Bronchial epithelial cell (primary cell): ENCODE measurements around the gene FAXDC2. TPM values are rescaled to one million over a fixed set of nuclear protein-coding genes. Genes with fewer than 3 reads are reported as not detected.

Source experiments
- DNase-seq: peaks from one replicate; pipeline ENCODE4 v3.0.0-alpha.2; 2010; ENCODE audit warnings: low read depth
- FAIRE-seq: peaks from 2 replicates; lab custom pipeline; 2011; peaks lifted over from hg19 to GRCh38; lab: Jason Lieb, UNC
- H3K27me3 ChIP-seq: 2 replicates; pipeline ENCODE4 v1.5.1; 2011; ENCODE audit warnings: low read length; ENCODE audit not compliant: control insufficient read depth, insufficient read depth
- H3K36me3 ChIP-seq: 2 replicates; pipeline ENCODE4 v1.5.1; 2011; ENCODE audit warnings: low read length; ENCODE audit not compliant: control insufficient read depth, insufficient read depth
- H3K4me3 ChIP-seq: 2 replicates; pipeline ENCODE4 v1.5.1; 2011; ENCODE audit warnings: mild to moderate bottlenecking, low read depth, low read length, control low read depth
- total RNA-seq: library from RNA; depleted of rRNA; stranded (reverse); fragments of >200 nt; gene quantifications from 2 replicates; pipeline ENCODE4 v1.2.1, GENCODE V29; 2014
- TF ChIP-seq, protein P1 (sequence below): IDR thresholded peaks from 2 replicates; pipeline ENCODE4 v1.5.1; 2011; ENCODE audit warnings: mild to moderate bottlenecking, moderate library complexity, low read length, control low read depth, inconsistent platforms; ENCODE audit not compliant: insufficient read depth, severe bottlenecking

FAXDC2 gene
- total RNA-seq, 1 donor from 2014 or later: 1.1 TPM

DNA sequence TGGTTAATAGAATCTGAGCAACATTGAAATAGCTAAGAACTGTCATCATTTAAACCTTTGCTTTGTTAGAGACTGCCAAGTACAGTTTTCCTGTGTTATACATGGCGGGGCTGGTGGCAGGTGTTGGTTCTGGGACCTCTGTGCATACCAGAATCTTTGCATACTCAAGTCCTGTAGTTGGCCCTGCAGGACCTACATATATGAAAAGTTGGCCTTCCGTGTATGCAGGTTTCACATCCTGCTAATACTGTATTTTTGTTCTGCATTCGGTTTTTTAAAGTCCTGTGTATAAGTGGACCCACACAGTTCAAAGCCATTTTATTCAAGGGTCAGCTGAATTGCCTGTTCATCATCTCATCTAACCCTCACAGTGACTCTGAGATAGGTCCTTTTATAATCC, 58.9 kb downstream of the FAXDC2 start:
- H3K4me3 ChIP-seq: no peak overlapping the region
- TF ChIP-seq, protein P1, sequence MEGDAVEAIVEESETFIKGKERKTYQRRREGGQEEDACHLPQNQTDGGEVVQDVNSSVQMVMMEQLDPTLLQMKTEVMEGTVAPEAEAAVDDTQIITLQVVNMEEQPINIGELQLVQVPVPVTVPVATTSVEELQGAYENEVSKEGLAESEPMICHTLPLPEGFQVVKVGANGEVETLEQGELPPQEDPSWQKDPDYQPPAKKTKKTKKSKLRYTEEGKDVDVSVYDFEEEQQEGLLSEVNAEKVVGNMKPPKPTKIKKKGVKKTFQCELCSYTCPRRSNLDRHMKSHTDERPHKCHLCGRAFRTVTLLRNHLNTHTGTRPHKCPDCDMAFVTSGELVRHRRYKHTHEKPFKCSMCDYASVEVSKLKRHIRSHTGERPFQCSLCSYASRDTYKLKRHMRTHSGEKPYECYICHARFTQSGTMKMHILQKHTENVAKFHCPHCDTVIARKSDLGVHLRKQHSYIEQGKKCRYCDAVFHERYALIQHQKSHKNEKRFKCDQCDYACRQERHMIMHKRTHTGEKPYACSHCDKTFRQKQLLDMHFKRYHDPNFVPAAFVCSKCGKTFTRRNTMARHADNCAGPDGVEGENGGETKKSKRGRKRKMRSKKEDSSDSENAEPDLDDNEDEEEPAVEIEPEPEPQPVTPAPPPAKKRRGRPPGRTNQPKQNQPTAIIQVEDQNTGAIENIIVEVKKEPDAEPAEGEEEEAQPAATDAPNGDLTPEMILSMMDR: no peak
- no peak for FAIRE-seq
- DNase-seq: no peak
- H3K27me3 ChIP-seq: no peaks in the 10 kb centered on the region
- peaks cover 31% of the 10 kb centered on the region for H3K36me3 ChIP-seq

GRCh38 chr5:154788212-154788611, 62.2 kb downstream of the FAXDC2 start:
- FAIRE-seq: no peak
- Histone ChIP-seq H3K27me3 (no peaks in the 10 kb centered on the region), H3K4me3 (no peak overlapping the region), H3K36me3 (peaks cover 20% of the 10 kb centered on the region)
- TF ChIP-seq, protein P1: no peak
- no peak for DNase-seq

DNA sequence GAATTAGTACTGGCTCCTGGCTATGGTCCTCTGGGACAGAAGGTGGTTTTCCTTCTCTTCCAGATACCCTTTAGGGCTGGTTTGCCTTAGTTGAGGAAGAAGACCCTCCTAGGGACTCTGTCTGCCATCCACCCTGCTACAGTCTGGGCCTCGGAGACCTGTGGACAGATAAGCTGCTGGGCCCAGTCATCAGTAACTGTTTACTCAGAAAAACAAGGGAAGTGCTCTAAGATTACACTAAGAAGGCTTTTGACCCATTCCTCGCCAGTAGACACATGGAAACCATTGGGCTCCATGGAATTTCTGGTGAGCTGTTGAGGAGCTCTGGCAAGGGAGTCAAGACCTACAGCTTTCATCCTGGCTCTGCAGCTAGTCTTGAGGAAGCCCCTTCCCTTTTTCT, 64.0 kb downstream of the FAXDC2 start:
- Histone ChIP-seq H3K36me3 (peaks cover 9% of the 10 kb centered on the region), H3K27me3 (no peaks in the 10 kb centered on the region), H3K4me3 (no peak overlapping the region)
- no peak for DNase-seq
- TF ChIP-seq, protein P1: no peak
- no peak for FAIRE-seq

DNA sequence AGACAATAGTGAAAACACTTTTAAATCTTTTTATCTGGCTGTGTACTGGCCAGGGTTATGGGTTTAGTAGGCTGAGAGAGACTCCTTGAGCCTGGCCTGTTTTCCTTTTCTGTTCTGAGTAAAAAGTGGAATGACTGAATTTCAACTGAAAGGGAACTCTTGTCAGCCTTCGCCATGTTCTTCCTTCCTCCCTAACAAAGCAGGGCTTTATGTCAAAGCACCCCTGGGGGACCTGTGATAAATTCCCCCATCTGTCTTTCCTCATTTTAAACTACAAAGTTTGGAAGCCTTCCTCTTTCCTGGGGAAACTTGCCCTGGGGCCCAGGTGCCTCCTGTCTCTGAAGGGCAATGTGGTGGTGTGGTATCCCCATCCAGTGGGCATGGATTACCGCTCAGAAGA, 65.5 kb downstream of the FAXDC2 start:
- H3K4me3 ChIP-seq: no peak overlapping the region
- H3K36me3 ChIP-seq: peaks cover 2% of the 10 kb centered on the region
- TF ChIP-seq, protein P1: no peak
- no peak for FAIRE-seq
- H3K27me3 ChIP-seq: no peaks in the 10 kb centered on the region
- no peak for DNase-seq

DNA sequence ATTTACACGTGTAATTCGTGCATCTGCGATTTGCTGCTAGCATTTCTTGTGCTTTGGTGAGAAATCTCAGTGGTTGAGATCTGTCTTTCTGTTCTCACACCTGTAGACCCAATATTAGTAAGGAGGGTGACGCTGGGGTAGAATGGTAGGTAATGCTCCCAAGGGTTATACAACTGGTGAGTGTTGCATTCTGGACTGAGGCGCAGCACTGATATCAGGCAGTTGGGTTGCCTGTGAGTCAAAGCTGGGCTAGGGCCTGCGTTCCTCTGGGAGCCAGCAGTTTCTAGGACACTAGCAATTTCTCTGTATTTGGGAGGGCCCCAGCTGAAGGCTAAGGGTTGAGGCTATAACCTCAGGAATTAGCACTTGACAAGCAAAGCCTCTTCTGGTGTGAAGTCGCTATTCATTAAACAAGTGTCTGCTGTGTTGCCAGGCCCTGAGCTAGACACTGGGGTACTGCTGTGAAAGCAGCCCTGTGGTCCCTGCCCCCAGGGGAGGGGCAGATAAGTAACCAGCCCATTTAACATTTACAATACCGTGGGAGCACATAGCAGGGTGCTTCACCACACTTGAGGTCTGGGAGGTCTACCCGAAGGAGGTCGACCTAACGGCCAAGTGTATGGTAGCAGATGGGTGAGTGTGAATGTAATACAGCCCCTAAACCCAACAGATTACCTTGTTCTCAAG, 66.5 kb downstream of the FAXDC2 start:
- DNase-seq (no peak), FAIRE-seq (no peak)
- H3K36me3 ChIP-seq: peaks cover 3% of the 10 kb centered on the region
- no peaks in the 10 kb centered on the region for H3K27me3 ChIP-seq
- no peak overlapping the region for H3K4me3 ChIP-seq
- TF ChIP-seq, protein P1: no peak
